SJSA1 (cell line): ENCODE data around the gene ITFG1. TPM values are rescaled to one million over a fixed set of nuclear protein-coding genes. Genes with fewer than 3 reads are reported as not detected.
"Not testable (repeated sequence)": the region's sequence is repeated elsewhere in the genome, so short reads cannot be mapped to it uniquely, and the experiment has no call there.

ENCODE experiments used
- DNase-seq, 2 experiments: peaks; one replicate each; pipeline ENCODE4 v3.0.0-alpha.2; 2015 to 2020; ENCODE audit warnings: low spot score in 2 of 2, low read depth in 1 of 2
- H3K27ac ChIP-seq: fragments of 250-450 bp; sonication (Bioruptor Pico); 2 replicates; pipeline ENCODE4 v1.5.1; 2020; ENCODE audit warnings: mild to moderate bottlenecking, moderate library complexity
- H3K27me3 ChIP-seq: fragments of 250-450 bp; sonication (Bioruptor Pico); replicated peaks from 2 replicates; pipeline ENCODE4 v1.5.1; 2020; ENCODE audit warnings: mild to moderate bottlenecking, moderate library complexity
- H3K36me3 ChIP-seq: fragments of 250-450 bp; sonication (Bioruptor Pico); 2 replicates; pipeline ENCODE4 v1.5.1; 2020; ENCODE audit warnings: mild to moderate bottlenecking
- H3K4me1 ChIP-seq: fragments of 250-450 bp; sonication (Bioruptor Pico); replicated peaks from 2 replicates; pipeline ENCODE4 v1.6.1; 2021; ENCODE audit warnings: mild to moderate bottlenecking
- H3K4me3 ChIP-seq: fragments of 250-450 bp; sonication (Bioruptor Pico); 2 replicates; pipeline ENCODE4 v1.5.1; 2020; ENCODE audit warnings: mild to moderate bottlenecking
- H3K9me3 ChIP-seq: fragments of 250-450 bp; sonication (Bioruptor Pico); replicated peaks from 2 replicates; pipeline ENCODE4 v1.5.1; 2020; ENCODE audit warnings: mild to moderate bottlenecking
- total RNA-seq: library from RNA; depleted of rRNA; stranded (reverse); fragments of >200 nt; shearing (Covaris generic); gene quantifications from 2 replicates; pipeline ENCODE4 v1.2.3, GENCODE V29; 2014

The ITFG1 gene
- total RNA-seq, 1 experiment from 2014 or later: 57.5 TPM

GRCh38 chr16:47203433-47203832 is 257.4 kb downstream of the ITFG1 start:
- H3K36me3 ChIP-seq: not testable (repeated sequence)

GRCh38 chr16:47198180-47198575 is 262.7 kb downstream of the ITFG1 start:
- DNase-seq: no peak
- Histone ChIP-seq H3K27ac (no peak overlapping the region), H3K36me3 (no peaks in the 10 kb centered on the region), H3K9me3 (no peaks in the 10 kb centered on the region), H3K4me3 (no peak overlapping the region), H3K27me3 (no peaks in the 10 kb centered on the region), H3K4me1 (no peaks in the 10 kb centered on the region)

More at GRCh38 chr16:47203433-47203832, 257.4 kb downstream of the ITFG1 start:
- H3K4me1 ChIP-seq, H3K4me3 ChIP-seq, H3K27ac ChIP-seq, H3K9me3 ChIP-seq, H3K27me3 ChIP-seq, DNase-seq: not testable (repeated sequence)

- DNase-seq: no peak
- H3K9me3 ChIP-seq: no peaks in the 10 kb centered on the region
- no peaks in the 10 kb centered on the region for H3K36me3 ChIP-seq
- no peak overlapping the region for H3K4me3 ChIP-seq
- no peak overlapping the region for H3K27ac ChIP-seq
- H3K27me3 ChIP-seq: no peaks in the 10 kb centered on the region
- H3K4me1 ChIP-seq: no peaks in the 10 kb centered on the region
These were observed 263.2 kb downstream of the ITFG1 start for GRCh38 chr16:47197536-47198179.

GRCh38 chr16:47196457-47196856 is 264.4 kb downstream of the ITFG1 start:
- Histone ChIP-seq H3K27me3 (no peaks in the 10 kb centered on the region), H3K36me3 (no peaks in the 10 kb centered on the region), H3K4me3 (no peak overlapping the region), H3K9me3 (no peaks in the 10 kb centered on the region), H3K27ac (no peak overlapping the region), H3K4me1 (no peaks in the 10 kb centered on the region)
- DNase-seq: no peak

- H3K36me3 ChIP-seq: no peaks in the 10 kb centered on the region
- H3K27me3 ChIP-seq: no peaks in the 10 kb centered on the region
- H3K4me1 ChIP-seq: no peaks in the 10 kb centered on the region
- no peaks in the 10 kb centered on the region for H3K9me3 ChIP-seq
- no peak for DNase-seq
- no peak overlapping the region for H3K4me3 ChIP-seq
- H3K27ac ChIP-seq: no peak overlapping the region
These were observed 278.5 kb downstream of the ITFG1 start for GRCh38 chr16:47182318-47182717.

- not testable (repeated sequence) for H3K27ac ChIP-seq, H3K4me1 ChIP-seq, H3K36me3 ChIP-seq, H3K9me3 ChIP-seq, H3K27me3 ChIP-seq, H3K4me3 ChIP-seq, DNase-seq
These were observed 279.8 kb downstream of the ITFG1 start for GRCh38 chr16:47181066-47181465.

- Histone ChIP-seq H3K27ac (no peak overlapping the region), H3K36me3 (no peaks in the 10 kb centered on the region), H3K4me1 (no peaks in the 10 kb centered on the region), H3K4me3 (no peak overlapping the region), H3K27me3 (no peaks in the 10 kb centered on the region), H3K9me3 (no peaks in the 10 kb centered on the region)
- no peak for DNase-seq
These were observed 280.8 kb downstream of the ITFG1 start for GRCh38 chr16:47180073-47180472.

- Histone ChIP-seq H3K36me3 (no peaks in the 10 kb centered on the region), H3K27me3 (no peaks in the 10 kb centered on the region), H3K9me3 (no peaks in the 10 kb centered on the region), H3K4me3 (no peak overlapping the region), H3K4me1 (no peaks in the 10 kb centered on the region), H3K27ac (no peak overlapping the region)
- DNase-seq: no peak
These were observed 285.7 kb downstream of the ITFG1 start for GRCh38 chr16:47175152-47175551.

- DNase-seq: no peak
- Histone ChIP-seq H3K9me3 (no peaks in the 10 kb centered on the region), H3K4me3 (no peak overlapping the region), H3K36me3 (no peaks in the 10 kb centered on the region), H3K4me1 (no peaks in the 10 kb centered on the region), H3K27me3 (no peaks in the 10 kb centered on the region), H3K27ac (no peak overlapping the region)
These were observed 298.0 kb downstream of the ITFG1 start for GRCh38 chr16:47162670-47163420.

- Histone ChIP-seq H3K36me3 (no peaks in the 10 kb centered on the region), H3K9me3 (no peaks in the 10 kb centered on the region), H3K4me3 (no peak overlapping the region), H3K27ac (no peak overlapping the region), H3K27me3 (no peaks in the 10 kb centered on the region), H3K4me1 (no peaks in the 10 kb centered on the region)
- no peak for DNase-seq
These were observed 299.4 kb downstream of the ITFG1 start for GRCh38 chr16:47161464-47161863.

GRCh38 chr16:47160422-47160821 is 300.4 kb downstream of the ITFG1 start:
- Histone ChIP-seq H3K27ac (no peak overlapping the region), H3K9me3 (no peaks in the 10 kb centered on the region), H3K4me3 (no peak overlapping the region), H3K27me3 (no peaks in the 10 kb centered on the region), H3K4me1 (no peaks in the 10 kb centered on the region), H3K36me3 (no peaks in the 10 kb centered on the region)
- DNase-seq: no peak

GRCh38 chr16:47158992-47159391 is 301.9 kb downstream of the ITFG1 start:
- DNase-seq: no peak
- Histone ChIP-seq H3K9me3 (no peaks in the 10 kb centered on the region), H3K4me1 (no peaks in the 10 kb centered on the region), H3K27me3 (no peaks in the 10 kb centered on the region), H3K27ac (no peak overlapping the region), H3K36me3 (no peaks in the 10 kb centered on the region), H3K4me3 (no peak overlapping the region)

GRCh38 chr16:47156680-47157215 is 304.1 kb downstream of the ITFG1 start:
- Histone ChIP-seq H3K4me3 (no peak overlapping the region), H3K27ac (no peak overlapping the region), H3K27me3 (no peaks in the 10 kb centered on the region), H3K4me1 (no peaks in the 10 kb centered on the region), H3K9me3 (no peaks in the 10 kb centered on the region), H3K36me3 (peaks cover 4% of the 10 kb centered on the region)
- DNase-seq: no peak

GRCh38 chr16:47152501-47152900 is 308.4 kb downstream of the ITFG1 start:
- H3K27me3 ChIP-seq, H3K9me3 ChIP-seq, H3K4me3 ChIP-seq, DNase-seq, H3K36me3 ChIP-seq, H3K27ac ChIP-seq, H3K4me1 ChIP-seq: not testable (repeated sequence)
